GM19238 (cell line): ENCODE data around the gene ANKMY1.

Source experiments
- DNase-seq: peaks from one replicate; pipeline ENCODE4 v3.0.0; 2011; ENCODE audit warnings: low spot score; ENCODE audit not compliant: insufficient read length

ANKMY1 gene, protein sequence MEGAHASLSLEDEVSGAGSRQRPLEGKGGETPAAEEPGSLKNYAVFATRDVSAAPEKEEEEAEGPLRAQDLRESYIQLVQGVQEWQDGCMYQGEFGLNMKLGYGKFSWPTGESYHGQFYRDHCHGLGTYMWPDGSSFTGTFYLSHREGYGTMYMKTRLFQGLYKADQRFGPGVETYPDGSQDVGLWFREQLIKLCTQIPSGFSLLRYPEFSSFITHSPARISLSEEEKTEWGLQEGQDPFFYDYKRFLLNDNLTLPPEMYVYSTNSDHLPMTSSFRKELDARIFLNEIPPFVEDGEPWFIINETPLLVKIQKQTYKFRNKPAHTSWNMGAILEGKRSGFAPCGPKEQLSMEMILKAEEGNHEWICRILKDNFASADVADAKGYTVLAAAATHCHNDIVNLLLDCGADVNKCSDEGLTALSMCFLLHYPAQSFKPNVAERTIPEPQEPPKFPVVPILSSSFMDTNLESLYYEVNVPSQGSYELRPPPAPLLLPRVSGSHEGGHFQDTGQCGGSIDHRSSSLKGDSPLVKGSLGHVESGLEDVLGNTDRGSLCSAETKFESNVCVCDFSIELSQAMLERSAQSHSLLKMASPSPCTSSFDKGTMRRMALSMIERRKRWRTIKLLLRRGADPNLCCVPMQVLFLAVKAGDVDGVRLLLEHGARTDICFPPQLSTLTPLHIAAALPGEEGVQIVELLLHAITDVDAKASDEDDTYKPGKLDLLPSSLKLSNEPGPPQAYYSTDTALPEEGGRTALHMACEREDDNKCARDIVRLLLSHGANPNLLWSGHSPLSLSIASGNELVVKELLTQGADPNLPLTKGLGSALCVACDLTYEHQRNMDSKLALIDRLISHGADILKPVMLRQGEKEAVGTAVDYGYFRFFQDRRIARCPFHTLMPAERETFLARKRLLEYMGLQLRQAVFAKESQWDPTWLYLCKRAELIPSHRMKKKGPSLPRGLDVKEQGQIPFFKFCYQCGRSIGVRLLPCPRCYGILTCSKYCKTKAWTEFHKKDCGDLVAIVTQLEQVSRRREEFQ

DNA sequence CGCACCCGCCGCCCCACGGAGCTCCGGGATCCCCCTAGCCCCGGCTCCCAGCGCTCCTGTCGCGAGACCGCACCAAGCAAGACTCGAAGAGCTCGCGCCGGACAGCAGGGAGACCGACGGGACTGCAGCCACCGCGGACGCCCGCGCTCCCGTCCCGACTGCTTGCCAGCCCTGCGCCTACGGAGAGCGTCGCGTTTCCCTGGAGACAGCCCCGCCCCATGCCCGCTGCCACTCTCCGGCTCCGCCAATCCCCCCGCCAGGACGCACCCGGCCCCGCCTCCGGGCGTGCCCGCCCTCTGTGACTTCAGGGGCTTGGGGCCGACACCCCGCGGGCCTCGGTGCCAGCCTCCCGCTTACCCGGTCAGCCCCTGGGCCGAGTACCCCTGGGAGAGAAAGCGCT, at the start of gene ANKMY1:
TSS of gene ANKMY1 (minus strand) at position 181 of the 400 bp plus-strand sequence. CDS start 653 bp downstream, outside the sequence.
- peak; percentile 76 for DNase-seq

GRCh38 chr2:240605867-240606743, 48.3 kb upstream of the ANKMY1 start:
- no peak for DNase-seq

- no peak for DNase-seq
Observed at GRCh38 chr2:240604939-240605716, 47.3 kb upstream of the ANKMY1 start.

DNA sequence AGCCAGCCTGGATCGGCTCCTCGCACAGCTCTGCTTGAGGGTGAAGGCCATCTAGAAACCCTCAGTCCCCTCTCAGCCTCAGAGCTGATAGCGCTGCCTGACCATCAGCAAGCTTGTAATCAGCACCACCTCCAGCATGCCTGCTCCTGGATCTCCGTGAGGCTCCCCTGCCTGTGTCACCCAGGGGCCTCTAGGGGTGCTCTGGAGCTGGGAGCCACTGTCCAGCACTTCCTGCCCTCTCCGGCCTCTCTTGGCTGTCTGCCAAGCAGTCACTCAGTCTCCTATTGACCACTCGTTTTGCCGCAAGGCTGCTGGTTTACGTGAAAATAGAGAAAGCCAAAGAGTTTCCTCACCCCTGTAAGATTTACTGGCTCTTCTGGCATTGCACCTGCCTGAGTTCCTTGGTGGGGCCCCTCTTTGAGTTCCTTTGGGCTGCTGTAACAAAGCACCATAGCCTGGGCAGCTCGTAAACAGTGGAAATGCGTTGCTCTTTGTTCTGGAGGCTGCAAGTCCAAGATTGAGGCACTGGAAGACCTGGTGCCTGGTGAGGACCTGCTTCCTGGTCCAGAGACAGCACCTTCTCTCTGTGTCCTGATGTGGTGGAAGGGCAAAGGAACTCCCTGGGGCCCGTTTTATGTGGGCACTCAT, 46.6 kb upstream of the ANKMY1 start:
- DNase-seq: no peak

DNA sequence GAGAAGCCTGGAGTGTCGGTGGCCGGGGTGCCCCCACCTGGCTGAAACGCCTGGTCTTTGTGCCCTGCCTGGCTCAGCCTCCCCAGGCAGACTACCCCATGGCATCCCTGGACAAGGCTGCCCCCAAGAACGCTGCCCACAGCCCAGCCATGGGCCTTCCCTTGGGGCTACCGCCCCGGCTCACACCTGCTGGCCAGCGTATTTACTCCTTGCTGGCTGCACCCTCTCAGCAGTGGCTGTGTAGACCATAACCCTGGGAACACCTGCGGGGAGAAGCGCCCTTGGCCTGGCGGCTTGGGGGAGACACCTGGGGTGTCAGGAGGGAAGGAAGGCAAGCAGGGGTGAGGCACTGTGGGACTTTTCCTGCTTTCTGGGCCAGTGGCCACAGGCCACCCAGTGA, 46.1 kb upstream of the ANKMY1 start:
- no peak for DNase-seq

DNA sequence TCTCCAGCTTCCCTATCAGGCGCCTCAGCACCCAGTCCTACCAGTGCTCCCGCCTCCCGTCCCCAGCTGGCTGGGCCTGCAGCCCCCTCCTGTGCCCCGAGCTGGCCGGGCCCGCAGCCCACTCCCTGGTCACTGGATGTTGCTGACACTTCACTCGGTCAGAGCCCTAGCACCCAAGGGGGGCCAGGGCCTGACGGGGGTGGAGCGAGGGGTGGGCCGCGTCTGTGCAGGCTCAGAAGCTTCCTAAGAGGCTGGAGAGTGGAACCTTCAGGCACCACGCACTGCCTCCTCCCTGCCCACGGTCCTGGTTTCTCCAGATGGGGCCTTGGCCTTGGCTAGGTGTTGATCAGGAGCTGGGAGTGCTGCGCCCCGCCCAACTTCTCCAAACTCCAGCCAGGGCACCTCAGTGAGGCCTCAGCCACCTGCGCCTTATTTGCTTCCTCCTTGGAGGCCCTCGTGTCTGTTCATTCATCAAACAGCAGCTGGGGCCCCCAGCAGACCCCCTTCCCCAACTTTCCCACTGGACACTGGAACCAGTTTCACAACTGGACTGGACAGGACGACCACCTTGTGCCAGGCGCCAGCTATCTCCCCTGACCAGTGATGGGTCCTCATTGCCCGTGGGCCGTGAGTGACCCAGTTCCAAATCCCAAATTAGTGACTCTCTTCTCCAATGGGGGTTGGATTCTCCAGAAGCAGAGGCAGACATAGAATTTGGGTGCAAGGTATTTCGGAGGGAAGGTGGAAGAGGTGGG, 45.5 kb upstream of the ANKMY1 start:
- no peak for DNase-seq

GRCh38 chr2:240602266-240603050, 44.7 kb upstream of the ANKMY1 start:
- DNase-seq: no peak

GRCh38 chr2:240601831-240602160, 44.0 kb upstream of the ANKMY1 start:
- DNase-seq: no peak

DNA sequence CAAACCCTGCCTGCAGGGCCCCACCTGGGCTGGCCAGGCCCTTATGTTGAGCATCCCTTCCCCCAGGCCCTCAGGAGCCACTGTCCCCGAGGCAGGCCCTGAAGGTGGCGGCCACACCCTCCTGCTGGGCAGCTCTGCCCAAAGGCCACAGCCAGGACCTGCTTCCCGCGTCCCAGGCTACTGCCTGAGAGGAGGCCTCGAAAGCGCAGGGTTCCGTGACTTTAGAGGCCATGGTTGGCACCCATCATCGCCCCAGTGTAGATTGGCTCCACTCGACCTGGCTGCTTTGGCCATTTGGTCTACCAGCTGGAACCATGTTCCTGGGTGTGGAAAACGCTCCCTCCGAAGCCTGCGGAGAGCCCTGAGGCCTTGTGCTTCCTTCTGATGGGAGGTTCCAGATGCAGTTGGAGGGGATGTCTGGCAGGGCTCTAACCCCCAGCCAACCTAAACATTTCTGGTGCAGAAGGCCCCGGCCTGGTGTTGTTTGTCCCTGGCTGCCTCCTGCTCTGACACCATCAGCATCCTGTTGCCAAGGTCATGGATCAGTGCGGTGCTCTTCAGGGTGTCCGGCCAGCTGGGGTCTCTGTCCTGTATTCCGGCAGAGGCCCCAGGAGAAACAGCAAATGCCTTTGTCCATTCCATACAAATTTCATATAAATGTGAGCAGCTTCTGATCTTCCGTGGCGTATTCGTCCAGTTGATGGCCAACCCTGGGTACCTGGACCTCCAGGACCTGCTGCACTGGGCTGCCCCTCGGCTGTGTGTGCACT, 43.5 kb upstream of the ANKMY1 start:
- no peak for DNase-seq

DNA sequence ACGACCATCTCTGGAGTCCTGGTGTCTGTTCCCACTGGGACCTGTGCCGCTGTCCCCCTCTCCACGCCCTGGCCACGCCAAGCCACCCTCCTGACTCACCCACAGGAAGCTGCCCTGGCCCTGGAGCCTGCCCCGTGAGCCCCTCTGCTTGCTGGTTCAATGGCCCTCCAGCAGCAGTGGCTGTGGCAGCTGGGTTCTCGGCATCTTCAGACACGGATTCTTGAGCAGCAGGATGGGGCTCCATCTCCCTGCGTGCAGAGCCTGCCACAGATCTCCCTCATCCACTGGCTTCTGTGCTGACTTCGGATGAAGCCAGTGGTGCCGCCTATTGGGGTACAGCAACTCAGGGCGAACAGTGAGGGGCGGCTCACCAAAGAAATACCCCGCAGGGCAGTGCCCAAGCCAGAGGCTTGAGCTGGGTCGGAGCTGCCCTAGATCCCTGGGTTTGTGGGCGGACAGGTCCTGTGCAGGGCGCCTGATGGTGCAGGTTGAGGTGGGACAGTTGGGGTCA, 42.7 kb upstream of the ANKMY1 start:
- DNase-seq: no peak

DNA sequence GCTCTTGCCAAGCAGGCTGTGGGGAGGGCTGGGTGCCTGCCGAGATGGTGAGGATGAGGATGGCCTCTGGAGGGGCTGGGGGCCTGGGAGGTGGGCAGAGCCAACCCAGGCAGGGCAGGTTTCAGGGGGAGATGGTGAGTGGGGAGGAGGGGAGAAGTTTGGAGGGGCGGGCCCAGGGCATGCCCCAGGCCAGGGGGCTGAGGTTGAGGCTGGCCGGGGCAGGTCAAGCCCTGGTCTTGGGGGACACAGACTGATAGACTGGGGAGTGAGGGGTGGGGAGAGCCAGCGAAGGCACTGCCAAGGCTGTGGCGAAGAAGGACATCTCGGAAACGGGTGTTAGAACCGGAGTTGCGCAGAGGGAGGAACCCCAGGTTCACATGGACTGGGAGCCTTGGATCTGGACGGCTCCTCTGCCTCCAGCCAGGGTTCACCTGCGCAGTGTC, 41.4 kb upstream of the ANKMY1 start:
- DNase-seq: no peak

DNA sequence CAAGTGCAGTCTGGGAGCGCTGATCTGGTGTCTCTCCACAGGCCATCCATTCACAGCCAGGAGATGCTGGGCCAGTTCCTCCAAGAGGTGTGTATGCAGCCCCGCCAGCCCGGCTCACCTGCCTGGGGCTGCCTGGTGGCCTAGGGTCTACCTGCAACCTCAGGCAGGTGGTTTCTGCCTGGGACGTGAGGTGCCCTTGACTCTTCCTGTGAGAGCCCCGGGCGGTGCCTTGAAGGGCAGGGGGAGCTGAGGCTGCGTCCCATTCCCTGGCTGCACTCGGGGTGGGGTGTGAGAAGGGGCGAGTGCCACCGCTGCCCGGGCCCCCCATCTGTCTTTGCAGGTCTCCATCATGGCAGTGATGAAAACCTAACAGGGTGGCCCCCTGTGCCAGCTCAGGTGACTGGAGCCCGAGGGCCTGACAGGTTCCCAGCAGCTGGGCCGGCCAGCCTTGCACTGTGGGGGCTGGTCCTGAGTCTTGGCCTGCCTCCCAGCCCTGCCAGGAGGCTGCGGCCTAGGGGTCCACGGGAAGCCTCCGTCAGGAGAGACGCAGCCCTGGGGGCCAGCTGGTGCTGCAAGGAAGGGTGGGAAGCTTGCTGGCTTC, 40.6 kb upstream of the ANKMY1 start:
- DNase-seq: no peak

DNA sequence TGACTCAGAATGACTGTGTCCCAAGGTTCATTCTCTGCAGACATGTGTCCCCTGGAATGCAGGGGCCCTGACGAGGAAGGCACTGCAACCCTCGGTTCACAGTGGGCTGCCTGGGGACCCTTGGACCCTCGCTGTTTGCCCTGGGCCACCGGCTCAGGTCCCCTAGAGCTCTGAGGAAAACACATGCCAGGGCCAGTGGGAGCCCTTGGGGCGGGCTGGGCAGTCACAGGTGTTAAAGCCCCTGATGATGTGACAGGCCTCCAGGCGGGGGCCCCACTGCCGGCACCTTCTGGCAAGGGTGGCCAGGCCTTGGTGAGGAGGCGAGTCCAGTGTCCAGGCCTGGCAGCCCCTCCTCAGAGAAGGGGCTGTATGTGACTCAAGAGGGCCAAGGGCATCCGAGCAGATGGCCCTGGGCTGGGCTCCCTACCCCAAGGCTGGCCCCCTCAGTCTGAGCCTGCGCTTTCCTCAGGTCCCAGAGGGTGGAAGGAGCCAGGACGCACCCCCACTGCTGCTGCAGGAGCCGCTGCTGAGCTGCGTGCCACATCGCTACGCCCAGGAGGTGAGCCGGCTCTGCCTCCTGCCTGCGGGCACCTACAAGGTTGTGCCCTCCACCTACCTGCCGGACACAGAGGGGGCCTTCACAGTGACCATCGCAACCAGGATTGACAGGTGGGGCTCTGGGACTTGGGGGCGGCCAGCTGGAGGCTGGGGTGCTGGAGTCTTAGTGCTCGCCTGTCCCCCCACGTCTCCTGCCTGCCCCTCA, 39.8 kb upstream of the ANKMY1 start:
- no peak for DNase-seq

DNA sequence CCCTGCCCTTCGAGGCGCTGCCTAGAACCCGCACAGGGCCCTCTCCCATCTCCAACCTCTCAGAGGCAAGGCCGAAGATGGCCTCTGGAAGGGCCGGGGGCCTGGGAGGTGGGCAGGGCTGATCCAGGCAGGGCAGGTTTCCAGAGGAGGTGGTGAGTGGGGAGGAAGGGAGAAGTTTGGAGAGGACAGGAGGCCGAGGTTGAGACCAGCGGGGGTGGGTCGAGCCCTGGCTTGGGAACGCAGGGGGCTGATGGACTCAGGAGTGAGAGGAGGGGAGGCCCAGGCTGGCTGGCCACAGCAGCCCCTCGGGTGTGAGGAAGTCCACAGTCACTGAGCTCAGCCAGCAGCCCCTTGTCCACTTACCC, 39.2 kb upstream of the ANKMY1 start:
- DNase-seq: no peak

GRCh38 chr2:240596491-240596931, 38.7 kb upstream of the ANKMY1 start:
- DNase-seq: no peak

DNA sequence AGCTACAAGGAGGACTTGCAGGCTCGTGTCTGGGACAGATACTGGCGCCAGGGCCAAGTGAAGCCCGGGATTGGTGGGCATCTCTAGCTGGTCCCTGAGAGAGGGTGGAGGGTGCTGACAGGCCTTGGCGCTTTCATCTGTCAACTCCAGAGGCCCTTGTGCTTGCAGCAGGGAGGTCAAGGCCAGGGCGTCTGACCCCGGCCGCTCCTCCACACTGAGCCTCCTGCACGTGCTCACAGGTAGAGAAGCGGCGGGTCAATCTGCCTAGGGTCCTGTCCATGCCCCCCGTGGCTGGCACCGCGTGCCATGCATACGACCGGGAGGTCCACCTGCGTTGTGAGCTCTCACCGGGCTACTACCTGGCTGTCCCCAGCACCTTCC, 38.3 kb upstream of the ANKMY1 start:
- no peak for DNase-seq
